T-helper 2 cell (primary cell): ENCODE measurements around the gene SLC7A6.

Source experiments
- DNase-seq, 5 experiments: peaks; one replicate each; pipeline versions ENCODE4 v3.0.0 to v3.0.0-alpha.2; 2012 to 2022

The SLC7A6 gene

DNA sequence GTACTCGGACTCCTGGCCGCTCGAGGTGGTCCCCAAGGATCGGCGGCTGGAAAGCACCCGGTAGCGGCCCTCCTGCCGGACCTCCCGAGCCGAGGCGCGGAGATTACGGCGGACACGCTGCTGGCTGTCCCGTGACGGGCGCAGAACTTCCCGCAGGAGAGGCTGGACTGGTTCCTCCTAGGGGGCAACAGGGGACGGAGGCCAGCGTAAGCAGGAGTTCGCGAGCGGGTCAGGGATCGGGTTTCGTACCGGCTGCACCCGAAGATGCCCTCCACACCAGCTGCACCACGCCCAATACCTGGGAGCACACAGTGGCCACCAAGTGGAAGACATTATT lies 46.1 kb downstream of the SLC7A6 start:
- no peak for DNase-seq

- peak; percentile 86 to 97 (median 91) for DNase-seq
These were observed 46.6 kb downstream of the SLC7A6 start, which contains the start of the genes PRMT7 and SLC7A6OS for GRCh38 chr16:68310774-68311511. PRMT7 (plus strand) TSS chr16:68311019; CDS start chr16:68315980, 4,961 bp downstream. SLC7A6OS (minus strand) TSS chr16:68310946; CDS start chr16:68310926, 20 bp downstream.

- DNase-seq = no peak
These were observed 48.8 kb downstream of the SLC7A6 start for GRCh38 chr16:68313116-68313515.

- peak in 2 of 5 experiments; percentile 4 to 44 for DNase-seq
These were observed 55.0 kb downstream of the SLC7A6 start for GRCh38 chr16:68319185-68319908.

DNA sequence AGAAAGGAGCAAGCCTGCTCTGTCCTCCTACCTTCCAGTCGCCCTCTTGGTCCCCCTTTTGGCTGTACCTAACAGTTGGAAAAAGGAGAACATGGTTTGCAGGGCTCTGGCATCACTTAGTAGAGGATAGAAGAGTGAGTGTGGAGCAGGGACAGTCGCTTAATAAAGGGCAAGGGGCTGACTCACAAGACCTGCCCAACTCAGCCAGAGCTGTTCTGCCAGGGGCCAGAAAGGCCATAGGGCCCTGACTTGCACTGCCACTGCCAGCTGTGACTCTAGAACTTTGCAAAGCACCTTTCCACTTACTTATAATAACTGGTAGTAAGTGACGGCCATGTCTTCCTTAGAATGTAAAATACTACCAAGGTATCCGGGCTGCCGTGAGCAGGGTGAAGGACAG lies 60.0 kb downstream of the SLC7A6 start:
- DNase-seq = no peak

DNA sequence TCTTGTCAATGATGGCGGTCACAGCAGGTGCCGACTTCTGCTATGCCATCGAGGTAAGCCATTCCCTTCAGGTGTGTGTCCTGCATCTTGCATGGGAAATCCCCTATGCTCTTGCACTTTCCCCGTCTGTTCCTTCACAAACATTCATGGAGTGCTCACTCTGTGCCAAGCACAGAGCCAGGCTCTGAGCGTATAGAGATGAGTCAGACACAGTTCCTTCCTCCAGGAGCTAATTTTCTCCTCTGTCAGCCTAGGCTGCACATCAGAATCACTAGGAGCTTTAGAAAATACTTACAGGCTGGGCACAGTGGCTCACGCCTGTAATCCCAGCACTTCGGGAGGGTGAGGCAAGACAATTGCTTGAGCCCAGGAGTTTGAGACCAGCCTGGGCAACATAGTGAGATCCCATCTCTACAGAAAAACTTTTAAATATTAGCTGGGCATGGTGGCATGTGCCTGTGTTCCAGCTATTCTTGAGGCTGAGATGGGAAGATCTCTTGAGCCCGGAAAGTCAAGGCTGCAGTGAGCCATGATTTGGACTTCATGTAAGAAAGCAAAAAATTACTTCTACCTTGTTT lies 60.5 kb downstream of the SLC7A6 start:
- DNase-seq = no peak

DNA sequence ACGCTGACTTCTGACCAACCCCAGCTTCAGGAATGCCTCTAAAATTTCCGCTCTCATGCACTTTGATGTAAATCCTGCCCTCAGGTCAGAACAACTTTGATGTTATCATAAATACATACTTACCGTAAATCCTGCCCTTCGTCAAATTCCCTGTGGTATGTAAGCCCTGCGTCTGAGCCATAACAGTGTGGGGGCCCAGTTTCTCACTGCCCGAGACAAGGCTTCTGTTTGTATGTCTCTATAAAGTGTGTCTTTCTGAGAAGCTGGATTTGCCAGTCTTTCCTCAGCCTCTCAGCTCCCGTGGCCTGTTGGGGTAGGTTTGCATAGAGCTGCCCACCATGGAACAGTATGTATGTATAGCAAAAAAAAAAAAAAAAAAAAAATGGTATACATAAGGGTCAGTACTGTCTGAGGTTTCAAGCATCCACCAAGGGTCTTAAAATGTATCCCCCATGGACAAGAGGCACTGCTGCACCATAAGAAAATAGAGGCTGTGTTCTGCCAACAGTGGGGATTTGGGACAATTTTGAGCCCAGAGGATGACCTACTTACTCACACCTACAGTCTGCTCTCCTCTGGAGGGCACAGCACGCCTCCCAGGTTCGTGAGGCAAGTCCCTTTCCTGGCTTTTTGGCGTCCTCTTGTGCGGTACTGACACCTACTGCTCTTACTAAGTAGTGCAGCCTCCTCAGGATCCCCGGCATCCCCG lies 64.0 kb downstream of the SLC7A6 start:
- peak; percentile 42 to 85 (median 66) for DNase-seq

- no peak for DNase-seq
These were observed 64.6 kb downstream of the SLC7A6 start for GRCh38 chr16:68328860-68329390.

GRCh38 chr16:68331879-68332410 lies 67.6 kb downstream of the SLC7A6 start:
- no peak for DNase-seq

DNA sequence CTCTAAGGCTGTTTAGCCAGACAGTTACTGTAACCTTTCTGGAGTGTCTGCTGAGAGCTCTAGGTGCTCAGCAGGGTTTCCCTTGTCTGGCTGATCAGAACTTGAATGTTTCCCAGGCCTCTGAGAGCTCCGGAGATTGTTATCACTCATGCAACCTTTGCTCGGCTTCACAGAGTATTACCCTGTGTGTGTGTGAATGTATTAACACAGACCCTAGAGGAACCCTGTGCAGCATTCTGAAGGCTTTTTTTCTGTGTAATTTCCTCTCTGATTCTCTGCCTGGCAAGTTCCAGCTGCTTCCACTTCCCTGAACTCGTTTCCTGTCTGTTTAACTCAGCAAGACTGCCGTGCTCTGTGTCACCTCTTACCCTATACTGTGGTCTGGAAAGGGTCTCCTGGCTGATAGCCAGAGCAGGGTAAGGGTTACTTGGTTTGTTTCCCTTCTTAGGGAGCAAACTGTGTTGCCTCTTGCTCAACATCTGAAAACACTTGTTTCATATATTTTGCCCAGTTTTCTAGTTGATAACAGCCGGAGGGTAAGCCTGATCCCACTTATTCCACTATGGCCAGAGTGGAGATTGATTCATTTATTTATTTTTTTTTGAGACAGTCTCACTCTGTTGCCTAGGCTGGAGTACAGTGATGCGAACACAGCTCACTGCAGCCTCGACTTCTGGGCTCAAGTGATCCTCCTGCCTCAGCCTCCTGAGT lies 68.2 kb downstream of the SLC7A6 start:
- DNase-seq = peak in 1 of 5 experiments; percentile 74

DNA sequence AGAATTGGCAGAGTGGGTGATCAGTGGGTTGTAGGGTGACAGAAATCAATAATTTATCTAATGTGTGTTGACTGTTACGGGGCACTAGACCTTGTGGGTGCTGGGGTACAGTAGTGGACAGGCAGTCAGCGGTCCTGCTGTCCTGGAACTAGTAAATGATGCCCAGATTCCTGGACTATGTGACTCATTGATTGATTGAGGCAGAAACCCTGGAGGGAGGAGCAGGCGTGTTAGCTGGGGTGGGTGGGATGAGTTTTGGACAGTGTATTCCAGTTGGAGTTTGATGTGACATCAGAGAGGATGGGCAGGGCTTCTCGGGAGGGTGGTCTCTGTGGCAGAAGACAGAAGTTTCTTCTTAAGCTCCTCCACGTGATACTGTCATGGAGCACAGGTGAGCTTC lies 70.8 kb downstream of the SLC7A6 start:
- no peak for DNase-seq

DNA sequence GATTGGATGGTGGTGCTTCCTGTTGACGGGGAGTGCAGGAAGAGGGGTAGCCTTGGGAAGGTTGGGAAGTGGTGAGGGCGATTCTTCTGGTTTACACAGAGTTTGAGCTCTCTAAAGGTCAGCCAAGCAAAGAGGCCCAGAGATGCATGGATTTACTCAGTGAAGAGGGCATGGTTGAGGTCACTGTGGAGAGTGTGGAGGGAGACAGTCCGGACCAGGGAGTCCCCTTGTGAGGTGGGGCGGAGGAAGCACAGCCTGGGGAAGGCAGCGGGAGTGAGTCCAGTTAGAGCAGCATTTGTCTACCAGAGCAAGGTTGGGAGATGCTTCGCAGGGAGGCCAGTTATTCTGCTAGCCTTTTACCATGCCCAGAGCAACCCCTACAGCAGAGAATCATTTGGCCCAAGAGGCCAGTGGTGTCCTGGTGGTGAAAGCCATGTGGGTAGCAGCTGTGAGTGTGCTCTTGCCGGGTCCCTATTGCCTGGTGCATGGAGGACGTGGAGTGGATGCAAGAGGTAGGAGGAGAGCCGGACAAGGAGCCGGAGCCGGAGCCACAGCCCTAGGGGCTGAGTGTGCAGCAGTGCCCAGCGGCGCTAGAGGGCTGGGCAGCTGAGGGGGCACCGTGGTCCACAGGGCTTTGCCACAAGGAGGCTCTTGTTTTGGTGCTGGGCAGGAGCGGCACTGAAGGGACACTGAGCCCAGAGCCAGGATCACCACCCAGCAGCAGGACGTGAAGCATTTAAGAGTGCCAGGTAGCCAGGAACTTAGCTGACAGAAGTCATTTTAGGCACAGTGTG lies 74.2 kb downstream of the SLC7A6 start:
- no peak for DNase-seq

DNA sequence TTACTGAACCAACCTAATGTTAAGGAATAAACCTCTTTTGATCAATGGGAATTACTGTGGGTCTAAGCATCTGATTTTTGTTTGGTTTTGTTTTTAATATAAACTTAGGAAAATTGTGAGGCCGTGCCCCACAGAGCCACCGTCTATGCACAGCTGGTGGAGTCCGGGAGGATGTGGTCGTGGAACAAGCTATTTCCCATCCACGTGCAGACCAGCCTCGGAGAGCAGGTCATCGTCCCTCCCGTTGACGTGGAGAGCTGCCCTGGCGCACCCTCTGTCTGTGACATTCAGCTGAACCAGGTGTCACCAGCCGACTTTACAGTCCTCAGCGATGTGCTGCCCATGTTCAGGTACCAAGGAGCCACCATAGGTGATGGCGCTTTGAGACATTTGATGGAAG lies 74.9 kb downstream of the SLC7A6 start:
- DNase-seq = no peak

- DNase-seq = no peak
These were observed 78.3 kb downstream of the SLC7A6 start for GRCh38 chr16:68342620-68343019.

DNA sequence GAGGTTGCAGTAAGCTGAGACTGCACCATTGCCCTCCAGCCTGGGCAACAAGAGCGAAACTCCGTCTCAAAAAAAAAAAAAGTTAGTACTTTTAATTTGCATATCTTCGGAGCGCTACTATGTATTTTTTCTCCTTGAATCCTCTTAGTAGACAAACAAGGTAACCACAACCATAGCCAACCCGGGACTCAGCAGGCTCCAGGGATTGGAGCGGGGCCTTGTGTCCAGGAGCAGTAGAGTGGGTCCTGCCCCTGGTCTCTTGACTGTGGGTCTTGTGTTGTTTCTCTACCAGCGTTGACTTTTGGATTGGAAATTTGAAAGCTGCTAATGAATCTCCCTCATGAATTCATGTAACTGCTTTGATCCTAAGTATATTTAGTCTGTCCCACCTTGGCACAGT lies 78.8 kb downstream of the SLC7A6 start:
- no peak for DNase-seq

DNA sequence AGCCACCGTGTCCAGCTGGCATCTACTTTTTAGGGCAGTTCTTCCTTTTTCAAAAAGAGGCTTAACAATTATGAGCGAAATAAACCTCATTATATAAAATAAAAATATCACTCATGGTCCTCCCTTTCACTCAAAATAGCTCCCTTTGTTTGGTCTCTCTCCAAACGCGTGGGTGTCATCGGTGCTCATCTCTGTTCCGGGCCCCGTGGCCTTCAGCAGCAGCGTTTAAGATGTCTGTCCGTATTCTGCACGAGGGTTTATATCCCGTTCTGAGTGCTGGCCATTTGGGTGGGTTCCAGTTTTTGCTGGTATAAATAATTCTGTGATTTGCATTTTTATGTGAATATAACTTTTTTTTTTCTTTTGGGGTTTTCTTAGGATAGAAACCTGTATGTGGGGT lies 79.9 kb downstream of the SLC7A6 start:
- no peak for DNase-seq

- no peak for DNase-seq
These were observed 81.1 kb downstream of the SLC7A6 start for GRCh38 chr16:68345351-68345810.

DNA sequence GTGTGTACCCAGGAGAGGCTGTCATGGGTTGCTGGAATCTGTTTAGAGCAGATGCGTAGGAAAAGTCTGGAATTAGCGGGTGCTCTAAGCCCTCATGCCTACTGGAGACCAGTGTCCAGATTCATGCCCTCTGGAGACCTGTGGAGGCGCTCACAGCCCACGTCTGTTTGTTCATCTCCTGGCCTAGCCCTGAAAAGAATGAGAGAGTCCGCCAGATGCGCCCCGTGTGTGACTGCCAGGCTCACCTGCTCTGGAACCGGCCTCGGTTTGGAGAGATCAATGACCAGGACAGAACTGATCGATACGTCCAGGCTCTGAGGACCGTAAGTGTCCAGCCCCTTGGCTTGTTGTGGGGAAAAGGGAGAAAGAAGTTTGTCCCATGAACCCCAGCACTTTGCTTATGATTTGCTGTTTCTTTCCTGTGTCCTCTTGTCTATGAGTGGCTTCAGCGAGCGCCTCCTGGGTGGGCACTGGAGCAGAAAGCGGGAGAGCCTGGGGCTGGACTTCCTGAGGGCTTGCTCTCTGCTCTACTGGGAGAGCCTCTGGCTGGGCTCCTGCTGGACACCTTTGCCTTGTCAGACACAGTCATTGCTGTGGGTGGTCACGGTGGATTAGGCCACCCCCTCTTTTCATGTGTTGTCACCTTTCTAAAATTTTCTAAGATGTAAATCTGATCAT lies 81.8 kb downstream of the SLC7A6 start:
- DNase-seq = no peak

DNA sequence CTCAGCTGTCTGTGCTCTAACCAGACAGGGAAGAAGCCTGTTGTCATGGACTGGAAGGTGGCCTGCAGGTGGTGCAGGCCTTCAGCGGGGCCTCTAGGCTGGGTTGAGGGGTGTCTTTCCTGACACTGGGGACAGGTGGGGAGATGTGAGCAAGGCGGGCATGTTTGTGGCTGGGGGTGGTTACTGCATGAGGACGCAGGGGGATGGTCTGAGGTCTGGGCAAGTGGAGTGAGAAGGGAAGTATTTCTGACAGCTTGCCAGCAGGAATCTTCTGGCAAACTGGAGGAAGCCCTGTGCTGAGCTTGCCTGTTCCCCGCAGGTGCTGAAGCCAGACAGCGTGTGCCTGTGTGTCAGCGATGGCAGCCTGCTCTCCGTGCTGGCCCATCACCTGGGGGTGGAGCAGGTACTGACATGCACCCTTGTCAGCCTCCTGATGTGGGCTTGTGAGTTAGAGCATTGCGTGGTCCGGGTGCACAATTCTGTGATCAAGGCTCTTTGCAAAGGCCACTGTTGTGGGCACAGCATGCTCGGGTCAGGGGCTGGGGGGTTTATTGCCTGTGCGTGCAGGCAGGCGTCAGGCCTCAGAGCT lies 82.7 kb downstream of the SLC7A6 start:
- DNase-seq = no peak

- DNase-seq = no peak
These were observed 83.3 kb downstream of the SLC7A6 start for GRCh38 chr16:68347605-68348004.
